HEK293T (cell line): ENCODE data around the gene CC2D1A.
"Not testable (repeated sequence)": the region's sequence is repeated elsewhere in the genome, so short reads cannot be mapped to it uniquely, and the experiment has no call there.

Source experiments
- ARNT ChIP-seq: fragments of 450-650 bp; IDR thresholded peaks from 2 replicates; pipeline ENCODE4 v1.6.1; 2017; ENCODE audit warnings: mild to moderate bottlenecking
- BHLHE40 ChIP-seq: fragments of 450-650 bp; IDR thresholded peaks from 2 replicates; pipeline ENCODE4 v1.6.1; 2016; ENCODE audit warnings: mild to moderate bottlenecking, moderate library complexity, borderline replicate concordance
- CTBP1 ChIP-seq: fragments of 450-650 bp; IDR thresholded peaks from 2 replicates; pipeline ENCODE4 v1.6.1; 2016; ENCODE audit warnings: borderline replicate concordance
- FOXA1 ChIP-seq: fragments of 450-650 bp; IDR thresholded peaks from 2 replicates; pipeline ENCODE4 v1.6.1; 2016; ENCODE audit warnings: mild to moderate bottlenecking
- FOXK2 ChIP-seq: fragments of 450-650 bp; IDR thresholded peaks from 2 replicates; pipeline ENCODE4 v1.6.1; 2016; ENCODE audit warnings: mild to moderate bottlenecking
- HDGF ChIP-seq: fragments of 450-650 bp; IDR thresholded peaks from 2 replicates; pipeline ENCODE4 v1.6.1; 2017; ENCODE audit warnings: antibody characterized with exemption, borderline replicate concordance
- L3MBTL2 ChIP-seq: fragments of 450-650 bp; conservative IDR thresholded peaks from 2 replicates; pipeline ENCODE4 v1.6.1; 2016; ENCODE audit warnings: mild to moderate bottlenecking
- NFRKB ChIP-seq: fragments of 450-650 bp; IDR thresholded peaks from 2 replicates; pipeline ENCODE4 v1.6.1; 2016; ENCODE audit warnings: mild to moderate bottlenecking, moderate library complexity
- SP1 ChIP-seq: fragments of 450-650 bp; IDR thresholded peaks from 2 replicates; pipeline ENCODE4 v1.6.1; 2017
- TF ChIP-seq, protein P1 (sequence below): fragments of 450-650 bp; IDR thresholded peaks from 2 replicates; pipeline ENCODE4 v1.6.1; 2016

- not testable (repeated sequence) for TF ChIP-seq BHLHE40, CTBP1, ARNT, FOXK2, HDGF, FOXA1, SP1, L3MBTL2, NFRKB
- TF ChIP-seq, protein P1, sequence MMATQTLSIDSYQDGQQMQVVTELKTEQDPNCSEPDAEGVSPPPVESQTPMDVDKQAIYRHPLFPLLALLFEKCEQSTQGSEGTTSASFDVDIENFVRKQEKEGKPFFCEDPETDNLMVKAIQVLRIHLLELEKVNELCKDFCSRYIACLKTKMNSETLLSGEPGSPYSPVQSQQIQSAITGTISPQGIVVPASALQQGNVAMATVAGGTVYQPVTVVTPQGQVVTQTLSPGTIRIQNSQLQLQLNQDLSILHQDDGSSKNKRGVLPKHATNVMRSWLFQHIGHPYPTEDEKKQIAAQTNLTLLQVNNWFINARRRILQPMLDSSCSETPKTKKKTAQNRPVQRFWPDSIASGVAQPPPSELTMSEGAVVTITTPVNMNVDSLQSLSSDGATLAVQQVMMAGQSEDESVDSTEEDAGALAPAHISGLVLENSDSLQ: not testable (repeated sequence)
Observed at GRCh38 chr19:13971868-13972267, 65.9 kb downstream of the CC2D1A start.
